GM23338 (cell line): ENCODE data around the gene TSPYL2. TPM values are rescaled to one million over a fixed set of nuclear protein-coding genes. Genes with fewer than 3 reads are reported as not detected.

Experiments
- ETS1 ChIP-seq: IDR thresholded peaks from 2 replicates; pipeline ENCODE4 v1.6.1; 2016; ENCODE audit warnings: antibody characterized with exemption
- EZH2 ChIP-seq: fragments of 200-600 bp; sonication (generic); IDR thresholded peaks from one replicate; pipeline ENCODE4 v1.8.0; 2017; ENCODE audit warnings: antibody characterized with exemption, mild to moderate bottlenecking, low read depth; ENCODE audit not compliant: unreplicated experiment
- EZH2phosphoT487 ChIP-seq: fragments of 200-600 bp; sonication (generic); IDR thresholded peaks from one replicate; pipeline ENCODE4 v1.8.1; 2018; ENCODE audit warnings: antibody characterized with exemption; ENCODE audit not compliant: unreplicated experiment
- ZNF462 ChIP-seq: fragments of 250-450 bp; sonication (Bioruptor Pico); IDR thresholded peaks from 2 replicates; pipeline ENCODE4 v1.5.0; 2020; ENCODE audit warnings: mild to moderate bottlenecking, moderate library complexity
- polyA plus RNA-seq: library from polyadenylated mRNA; unstranded; fragments of >200 nt; fragmentation: Nextera tagmentation; extraction: Ambion mirVana; gene quantifications from 2 replicates; pipeline ENCODE4 v1.2.1, GENCODE V29; 2016
- total RNA-seq: library from RNA; depleted of rRNA; stranded (reverse); fragments of >200 nt; shearing (Covaris generic); gene quantifications from 2 replicates; pipeline ENCODE4 v1.2.3, GENCODE V29; 2014
- TF ChIP-seq, protein P1 (sequence below): IDR thresholded peaks from one replicate; pipeline ENCODE4 v1.6.1; 2018; ENCODE audit warnings: antibody characterized with exemption; ENCODE audit not compliant: unreplicated experiment

TSPYL2 gene
- total and polyA plus RNA-seq, 2 experiments from 2014 or later = 13.4 TPM

GRCh38 chrX:53115550-53115874 lies 33.3 kb downstream of the TSPYL2 start (continued):
- TF ChIP-seq ZNF462 (CRISPR knock-in tag) (no peak), ETS1 (no peak), EZH2 (no peak), EZH2phosphoT487 (no peak)
- TF ChIP-seq, protein P1, sequence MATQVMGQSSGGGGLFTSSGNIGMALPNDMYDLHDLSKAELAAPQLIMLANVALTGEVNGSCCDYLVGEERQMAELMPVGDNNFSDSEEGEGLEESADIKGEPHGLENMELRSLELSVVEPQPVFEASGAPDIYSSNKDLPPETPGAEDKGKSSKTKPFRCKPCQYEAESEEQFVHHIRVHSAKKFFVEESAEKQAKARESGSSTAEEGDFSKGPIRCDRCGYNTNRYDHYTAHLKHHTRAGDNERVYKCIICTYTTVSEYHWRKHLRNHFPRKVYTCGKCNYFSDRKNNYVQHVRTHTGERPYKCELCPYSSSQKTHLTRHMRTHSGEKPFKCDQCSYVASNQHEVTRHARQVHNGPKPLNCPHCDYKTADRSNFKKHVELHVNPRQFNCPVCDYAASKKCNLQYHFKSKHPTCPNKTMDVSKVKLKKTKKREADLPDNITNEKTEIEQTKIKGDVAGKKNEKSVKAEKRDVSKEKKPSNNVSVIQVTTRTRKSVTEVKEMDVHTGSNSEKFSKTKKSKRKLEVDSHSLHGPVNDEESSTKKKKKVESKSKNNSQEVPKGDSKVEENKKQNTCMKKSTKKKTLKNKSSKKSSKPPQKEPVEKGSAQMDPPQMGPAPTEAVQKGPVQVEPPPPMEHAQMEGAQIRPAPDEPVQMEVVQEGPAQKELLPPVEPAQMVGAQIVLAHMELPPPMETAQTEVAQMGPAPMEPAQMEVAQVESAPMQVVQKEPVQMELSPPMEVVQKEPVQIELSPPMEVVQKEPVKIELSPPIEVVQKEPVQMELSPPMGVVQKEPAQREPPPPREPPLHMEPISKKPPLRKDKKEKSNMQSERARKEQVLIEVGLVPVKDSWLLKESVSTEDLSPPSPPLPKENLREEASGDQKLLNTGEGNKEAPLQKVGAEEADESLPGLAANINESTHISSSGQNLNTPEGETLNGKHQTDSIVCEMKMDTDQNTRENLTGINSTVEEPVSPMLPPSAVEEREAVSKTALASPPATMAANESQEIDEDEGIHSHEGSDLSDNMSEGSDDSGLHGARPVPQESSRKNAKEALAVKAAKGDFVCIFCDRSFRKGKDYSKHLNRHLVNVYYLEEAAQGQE = no peak
